GM23248 (cell line): ENCODE results near the gene RPS6KA3. TPM values are rescaled to one million over a fixed set of nuclear protein-coding genes. Genes with fewer than 3 reads are reported as not detected.
"Not testable (repeated sequence)": the region's sequence is repeated elsewhere in the genome, so short reads cannot be mapped to it uniquely, and the experiment has no call there.

Experiments used
- DNase-seq: peaks from one replicate; pipeline ENCODE4 v3.0.0-alpha.2; 2015
- H2AFZ ChIP-seq: fragments of 200-600 bp; sonication (generic); 2 replicates; pipeline ENCODE4 v1.6.1; 2016; ENCODE audit warnings: antibody characterized with exemption
- H3F3A ChIP-seq: fragments of 200-600 bp; sonication (generic); 2 replicates; pipeline ENCODE4 v1.6.1; 2016; ENCODE audit warnings: mild to moderate bottlenecking, antibody characterized with exemption, mixed run types; ENCODE audit not compliant: insufficient read depth
- H3K27ac ChIP-seq: fragments of 200-600 bp; sonication (generic); 2 replicates; pipeline ENCODE4 v1.5.1; 2016; ENCODE audit warnings: mild to moderate bottlenecking
- H3K27me3 ChIP-seq: fragments of 200-600 bp; sonication (generic); replicated peaks from 2 replicates; pipeline ENCODE4 v1.6.1; 2016; ENCODE audit warnings: mild to moderate bottlenecking; ENCODE audit not compliant: insufficient read depth
- H3K36me3 ChIP-seq: fragments of 200-600 bp; sonication (generic); 2 replicates; pipeline ENCODE4 v1.6.1; 2016; ENCODE audit warnings: low read depth, mild to moderate bottlenecking
- H3K4me1 ChIP-seq: fragments of 200-600 bp; sonication (generic); 2 replicates; pipeline ENCODE4 v1.6.1; 2016; ENCODE audit warnings: mild to moderate bottlenecking; ENCODE audit not compliant: insufficient read depth
- H3K4me2 ChIP-seq: fragments of 200-600 bp; sonication (generic); one replicate; pipeline ENCODE4 v1.6.1; 2016; ENCODE audit warnings: mild to moderate bottlenecking; ENCODE audit not compliant: unreplicated experiment
- H3K4me3 ChIP-seq: fragments of 200-600 bp; sonication (generic); 2 replicates; pipeline ENCODE4 v1.5.1; 2016; ENCODE audit warnings: mild to moderate bottlenecking
- H3K79me2 ChIP-seq: fragments of 200-600 bp; sonication (generic); 2 replicates; pipeline ENCODE4 v1.6.1; 2016; ENCODE audit warnings: mild to moderate bottlenecking; ENCODE audit not compliant: insufficient read depth
- H3K9ac ChIP-seq: fragments of 200-600 bp; sonication (generic); 2 replicates; pipeline ENCODE4 v1.6.1; 2016; ENCODE audit warnings: mild to moderate bottlenecking
- H3K9me2 ChIP-seq: fragments of 200-600 bp; sonication (generic); 2 replicates; pipeline ENCODE4 v1.6.1; 2016; ENCODE audit warnings: mixed run types, mild to moderate bottlenecking, moderate library complexity; ENCODE audit not compliant: insufficient read depth
- H3K9me3 ChIP-seq: fragments of 200-600 bp; sonication (generic); one replicate; pipeline ENCODE4 v1.6.1; 2017; ENCODE audit warnings: low read depth
- H4K20me1 ChIP-seq: fragments of 200-600 bp; sonication (generic); 2 replicates; pipeline ENCODE4 v1.6.0; 2016; ENCODE audit not compliant: insufficient read depth
- EZH2 ChIP-seq: fragments of 200-600 bp; sonication (generic); IDR thresholded peaks from 2 replicates; pipeline ENCODE4 v1.6.1; 2018; ENCODE audit warnings: antibody characterized with exemption, mild to moderate bottlenecking; ENCODE audit not compliant: insufficient read depth, poor library complexity, severe bottlenecking
- EZH2phosphoT487 ChIP-seq: fragments of 200-600 bp; sonication (generic); IDR thresholded peaks from 2 replicates; pipeline ENCODE4 v1.6.1; 2018; ENCODE audit warnings: antibody characterized with exemption, moderate library complexity, mild to moderate bottlenecking, low read depth; ENCODE audit not compliant: insufficient read depth
- WGBS, 2 experiments: methylation state at CpG; one replicate each; pipeline ENCODE4 v1.1.6; 2015 to 2017; ENCODE audit warnings: low lambda C conversion rate in 2 of 2, low coverage in 1 of 2; ENCODE audit errors: missing lambda C conversion rate in 2 of 2; 5-methylcytosine and 5-hydroxymethylcytosine counted together
- in situ Hi-C: fragments of 300-500 bp; cut with MboI; formaldehyde crosslinking; loops from 2 replicates; pipeline ENCODE4 v1.15.0; 2020
- polyA plus RNA-seq: library from polyadenylated mRNA; unstranded; fragments of >200 nt; fragmentation: Nextera tagmentation; extraction: Ambion mirVana; gene quantifications from 2 replicates; pipeline ENCODE4 v1.2.1, GENCODE V29; 2016
- total RNA-seq: library from RNA; depleted of rRNA; stranded (reverse); fragments of >200 nt; shearing (Covaris generic); gene quantifications from 2 replicates; pipeline ENCODE4 v1.2.3, GENCODE V29; 2014

Gene RPS6KA3
- total and polyA plus RNA-seq, 2 experiments from 2014 or later, result 8.1 to 33.8 TPM

DNA sequence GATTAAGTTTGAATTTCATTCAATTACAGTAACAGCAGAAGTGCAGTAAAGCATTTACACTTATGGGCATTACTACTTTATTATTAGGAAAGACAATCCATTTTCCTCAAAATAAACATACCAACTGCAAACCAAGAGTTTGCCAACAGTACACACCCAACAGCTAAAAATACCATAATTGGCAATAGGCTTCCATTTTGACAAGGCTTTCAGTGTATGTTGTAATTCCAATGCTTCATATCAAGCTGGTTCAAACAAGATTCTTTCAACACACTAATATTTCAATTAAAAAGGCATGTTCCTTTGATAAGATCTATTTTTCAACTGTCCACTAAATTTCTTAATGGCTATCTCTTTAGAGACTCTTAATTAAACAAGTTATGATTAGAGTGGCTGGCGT is 137.2 kb downstream of the RPS6KA3 start:
- Histone ChIP-seq H3K9me2 (no peaks in the 10 kb centered on the region), H3F3A (peaks cover 34% of the 10 kb centered on the region; the same call in 1 of the 2 replicates), H3K4me3 (no peak overlapping the region), H4K20me1 (no peaks in the 10 kb centered on the region), H3K4me1 (peaks cover 5% of the 10 kb centered on the region), H3K36me3 (peaks cover 26% of the 10 kb centered on the region), H3K79me2 (peaks cover 17% of the 10 kb centered on the region), H3K27me3 (no peaks in the 10 kb centered on the region), H3K4me2 (no peak overlapping the region), H3K27ac (peak overlapping the region; percentile 63), H2AFZ (no peak overlapping the region), H3K9me3 (no peaks in the 10 kb centered on the region), H3K9ac (no peak overlapping the region)
- in situ Hi-C loops, result no loop called here
- 90 to 100% methylated on average over 1 of the region's 1 CpG for WGBS, 2 experiments
- TF ChIP-seq EZH2phosphoT487 (no peak), EZH2 (no peak)
- DNase-seq, result no peak

DNA sequence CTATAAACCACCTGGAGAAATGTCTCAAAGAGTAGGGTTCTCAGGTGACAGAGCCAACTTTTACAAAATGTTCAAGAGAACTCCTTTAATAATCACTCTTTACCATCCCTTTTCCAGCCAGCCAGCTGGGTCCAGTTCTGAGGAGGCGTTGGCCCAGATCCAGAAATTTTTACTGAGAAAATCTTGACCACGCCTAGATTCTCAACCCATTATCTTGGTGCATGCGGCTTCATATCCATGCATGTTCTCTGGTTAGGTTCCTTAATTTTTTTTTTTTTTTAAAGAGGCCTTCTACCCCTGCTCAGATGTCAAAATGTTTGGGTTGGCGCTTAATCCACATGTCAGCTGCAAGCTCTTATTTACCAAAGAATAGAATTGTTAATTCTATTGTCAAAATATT is 138.0 kb downstream of the RPS6KA3 start:
- Histone ChIP-seq H3K27ac (peak overlapping the region; percentile 24; the same call in 1 of the 2 replicates), H3K36me3 (peaks cover 20% of the 10 kb centered on the region), H3K9ac (no peak overlapping the region), H3K9me3 (no peaks in the 10 kb centered on the region), H3K9me2 (no peaks in the 10 kb centered on the region), H4K20me1 (no peaks in the 10 kb centered on the region), H3K4me2 (no peak overlapping the region), H3K79me2 (peaks cover 9% of the 10 kb centered on the region), H2AFZ (no peak overlapping the region), H3K27me3 (no peaks in the 10 kb centered on the region), H3F3A (peaks cover 34% of the 10 kb centered on the region; the same call in 1 of the 2 replicates), H3K4me3 (no peak overlapping the region), H3K4me1 (peaks cover 5% of the 10 kb centered on the region)
- no peak for DNase-seq
- WGBS, 2 experiments, result 60 to 64% methylated on average over 4 of the region's 4 CpGs
- in situ Hi-C loops, result no loop called here
- TF ChIP-seq EZH2, result no peak
- no peak for TF ChIP-seq EZH2phosphoT487

DNA sequence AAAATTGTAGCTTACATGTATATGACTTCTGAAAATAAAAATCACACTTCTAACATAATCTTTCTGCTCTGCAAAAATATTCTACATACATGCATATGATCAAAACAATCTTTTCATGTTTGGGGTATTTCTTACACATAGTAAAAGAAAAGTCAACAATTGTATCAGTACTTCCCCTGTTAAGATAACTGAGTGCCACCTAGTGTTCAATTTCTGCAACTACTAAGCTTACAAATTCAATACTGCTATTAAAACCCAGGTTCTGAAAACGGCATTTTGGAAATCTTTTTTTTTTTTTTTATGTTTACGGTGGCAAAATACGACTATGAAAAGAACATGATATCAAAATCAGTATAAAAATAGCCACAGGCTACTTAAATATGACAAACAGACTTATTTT is 139.3 kb downstream of the RPS6KA3 start:
- H3K4me1 ChIP-seq, H4K20me1 ChIP-seq, H3K79me2 ChIP-seq, H3K4me2 ChIP-seq, H2AFZ ChIP-seq, H3K9me2 ChIP-seq, H3K27ac ChIP-seq, H3K9ac ChIP-seq, H3K4me3 ChIP-seq, in situ Hi-C loops, DNase-seq, H3K9me3 ChIP-seq, H3K27me3 ChIP-seq: not testable (repeated sequence)
- WGBS, 2 experiments, result 0 to 2% methylated on average over 3 of the region's 3 CpGs
- peaks cover 31% of the 10 kb centered on the region; the same call in 1 of the 2 replicates for H3F3A ChIP-seq
- peaks cover 17% of the 10 kb centered on the region for H3K36me3 ChIP-seq

DNA sequence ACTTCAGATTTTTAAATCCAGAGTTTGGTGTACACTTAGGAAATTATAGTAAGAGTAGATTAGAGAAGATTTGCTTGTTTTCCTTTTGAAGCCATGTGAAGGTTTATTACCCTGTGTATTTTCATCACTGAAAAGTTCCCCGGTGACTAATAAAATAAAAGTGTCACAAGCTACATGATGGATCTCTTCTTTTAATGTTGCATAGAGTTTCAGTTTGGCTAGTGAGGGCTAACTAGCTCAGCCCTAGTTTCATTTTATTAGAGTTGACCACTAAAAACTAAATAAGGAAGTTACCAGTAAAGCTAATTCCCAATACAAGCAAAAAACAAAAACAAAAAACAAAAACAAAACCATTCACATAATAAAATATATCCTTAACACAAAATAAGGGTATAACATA is 139.9 kb downstream of the RPS6KA3 start:
- H3K4me2 ChIP-seq, in situ Hi-C loops: not testable (repeated sequence)

DNA sequence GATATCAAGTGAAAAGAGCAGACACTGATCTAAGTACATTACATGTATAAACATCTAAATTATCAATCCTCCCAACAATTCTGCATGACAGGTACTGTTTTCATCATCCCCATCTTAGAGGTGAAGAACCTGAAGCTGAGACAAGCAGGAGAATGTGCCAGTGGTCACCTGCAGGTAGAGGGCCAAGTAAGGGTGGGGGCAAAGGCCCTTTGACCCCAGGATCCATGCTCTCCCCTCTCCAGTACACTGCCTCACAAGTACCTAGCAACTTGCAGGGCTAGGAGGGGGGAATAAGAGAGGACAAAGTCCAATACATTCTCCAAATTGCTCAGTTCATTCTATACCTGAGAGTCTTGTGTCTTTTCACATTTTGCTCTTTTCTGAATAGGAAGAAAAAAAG is 141.7 kb downstream of the RPS6KA3 start:
- Histone ChIP-seq H3K79me2 (no peaks in the 10 kb centered on the region), H3K4me3 (no peak overlapping the region), H2AFZ (no peak overlapping the region), H3K27me3 (no peaks in the 10 kb centered on the region), H3K9me2 (no peaks in the 10 kb centered on the region), H3K9ac (no peak overlapping the region), H4K20me1 (no peaks in the 10 kb centered on the region), H3F3A (peaks cover 15% of the 10 kb centered on the region; the same call in 1 of the 2 replicates), H3K4me1 (no peaks in the 10 kb centered on the region), H3K27ac (no peak overlapping the region), H3K36me3 (peaks cover 8% of the 10 kb centered on the region; the same call in 1 of the 2 replicates), H3K9me3 (no peaks in the 10 kb centered on the region), H3K4me2 (no peak overlapping the region)
- TF ChIP-seq EZH2, result no peak
- TF ChIP-seq EZH2phosphoT487, result no peak
- no peak for DNase-seq
- in situ Hi-C loops, result no loop called here

More for the DNA sequence above, 139.9 kb downstream of the RPS6KA3 start:
- Histone ChIP-seq H3F3A (peaks cover 25% of the 10 kb centered on the region; the same call in 1 of the 2 replicates), H3K36me3 (peaks cover 17% of the 10 kb centered on the region)
- not testable (repeated sequence) for H3K27ac ChIP-seq, H3K79me2 ChIP-seq, H4K20me1 ChIP-seq, H3K4me1 ChIP-seq, H3K9ac ChIP-seq, H2AFZ ChIP-seq, H3K9me3 ChIP-seq, H3K4me3 ChIP-seq, H3K27me3 ChIP-seq, H3K9me2 ChIP-seq, DNase-seq
- WGBS, 2 experiments, result 86 to 100% methylated on average over 1 of the region's 1 CpG
